ENCODE results near the gene BTBD7.

DNA sequence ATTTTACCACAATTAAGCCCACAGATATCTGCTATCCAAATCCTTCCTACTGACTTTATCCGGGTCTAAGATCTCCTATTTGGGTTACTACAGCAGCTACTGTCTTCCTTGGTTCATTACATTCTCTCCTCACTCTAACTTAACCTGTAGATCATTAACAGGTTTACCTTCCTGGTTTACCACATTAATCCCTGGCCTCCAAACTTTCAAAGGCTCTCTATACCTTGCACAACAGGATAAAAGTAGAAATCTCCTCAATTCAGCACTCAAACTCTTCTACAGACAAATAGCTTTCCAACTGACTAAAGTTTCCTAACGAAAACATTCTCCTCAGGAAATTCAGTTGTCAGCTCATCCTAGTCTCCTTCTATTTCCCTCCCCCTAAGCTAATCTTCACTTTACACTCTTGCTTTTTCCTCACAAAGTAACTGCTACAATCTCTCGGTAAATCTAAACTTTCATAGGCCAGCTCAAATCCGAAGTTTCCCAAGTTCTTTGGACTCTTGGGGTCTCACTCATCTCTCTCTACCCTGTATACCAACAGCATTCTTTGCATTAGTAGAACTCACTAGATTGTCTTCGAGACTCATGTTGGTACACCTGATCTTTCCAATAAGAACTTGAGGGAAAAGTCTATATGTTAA lies 2.7 kb downstream of the BTBD7 start:
- TF ChIP-seq, protein P1, sequence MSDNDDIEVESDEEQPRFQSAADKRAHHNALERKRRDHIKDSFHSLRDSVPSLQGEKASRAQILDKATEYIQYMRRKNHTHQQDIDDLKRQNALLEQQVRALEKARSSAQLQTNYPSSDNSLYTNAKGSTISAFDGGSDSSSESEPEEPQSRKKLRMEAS (IDR thresholded peaks at IDR 0.05; ENCODE audit: low read depth, low read length), result no peak
- TF ChIP-seq, protein P2, sequence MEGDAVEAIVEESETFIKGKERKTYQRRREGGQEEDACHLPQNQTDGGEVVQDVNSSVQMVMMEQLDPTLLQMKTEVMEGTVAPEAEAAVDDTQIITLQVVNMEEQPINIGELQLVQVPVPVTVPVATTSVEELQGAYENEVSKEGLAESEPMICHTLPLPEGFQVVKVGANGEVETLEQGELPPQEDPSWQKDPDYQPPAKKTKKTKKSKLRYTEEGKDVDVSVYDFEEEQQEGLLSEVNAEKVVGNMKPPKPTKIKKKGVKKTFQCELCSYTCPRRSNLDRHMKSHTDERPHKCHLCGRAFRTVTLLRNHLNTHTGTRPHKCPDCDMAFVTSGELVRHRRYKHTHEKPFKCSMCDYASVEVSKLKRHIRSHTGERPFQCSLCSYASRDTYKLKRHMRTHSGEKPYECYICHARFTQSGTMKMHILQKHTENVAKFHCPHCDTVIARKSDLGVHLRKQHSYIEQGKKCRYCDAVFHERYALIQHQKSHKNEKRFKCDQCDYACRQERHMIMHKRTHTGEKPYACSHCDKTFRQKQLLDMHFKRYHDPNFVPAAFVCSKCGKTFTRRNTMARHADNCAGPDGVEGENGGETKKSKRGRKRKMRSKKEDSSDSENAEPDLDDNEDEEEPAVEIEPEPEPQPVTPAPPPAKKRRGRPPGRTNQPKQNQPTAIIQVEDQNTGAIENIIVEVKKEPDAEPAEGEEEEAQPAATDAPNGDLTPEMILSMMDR (IDR thresholded peaks at IDR 0.05; ENCODE audit: low read depth, low read length), result no peak
